Neural cell (in vitro differentiated cells): Measurements from ENCODE around the gene ZNF358. TPM values are rescaled to one million over a fixed set of nuclear protein-coding genes. Genes with fewer than 3 reads are reported as not detected.

Experiments
- H2AFZ ChIP-seq: fragments of 200-600, 300-800 bp; sonication (generic), shearing (Covaris generic); 2 replicates; pipeline ENCODE4 v1.6.0; 2014; ENCODE audit warnings: low read depth, mild to moderate bottlenecking, antibody characterized with exemption, low read length, moderate library complexity
- H3F3A ChIP-seq: fragments of 200-600 bp; shearing (Covaris generic); 2 replicates; pipeline ENCODE4 v1.6.1; 2016; ENCODE audit warnings: mild to moderate bottlenecking, moderate library complexity, mixed read lengths, antibody characterized with exemption, low read length; ENCODE audit not compliant: insufficient read depth, poor library complexity, severe bottlenecking
- H3K27ac ChIP-seq: fragments of 200-600, 300-800 bp; sonication (generic), shearing (Covaris generic); 2 replicates; pipeline ENCODE4 v1.5.1; 2014; ENCODE audit warnings: mild to moderate bottlenecking, low read length, moderate library complexity
- H3K27me3 ChIP-seq: fragments of 300-800, 200-600 bp; sonication (generic), shearing (Covaris generic); 2 replicates; pipeline ENCODE4 v1.6.0; 2014; ENCODE audit warnings: mild to moderate bottlenecking, low read depth, low read length, moderate library complexity; ENCODE audit not compliant: insufficient read depth
- H3K36me3 ChIP-seq: fragments of 300-800, 200-600 bp; sonication (generic), shearing (Covaris generic); 2 replicates; pipeline ENCODE4 v1.5.1; 2014; ENCODE audit warnings: mild to moderate bottlenecking, antibody characterized with exemption, low read length, moderate library complexity; ENCODE audit not compliant: insufficient read depth
- H3K4me2 ChIP-seq: fragments of 300-800, 200-600 bp; sonication (generic), shearing (Covaris generic); 2 replicates; pipeline ENCODE4 v1.6.0; 2014; ENCODE audit warnings: mild to moderate bottlenecking, low read length
- H3K4me3 ChIP-seq: fragments of 300-800, 200-600 bp; sonication (generic), shearing (Covaris generic); 2 replicates; pipeline ENCODE4 v1.5.1; 2014; ENCODE audit warnings: mild to moderate bottlenecking, low read length, moderate library complexity
- H3K79me2 ChIP-seq: fragments of 200-600 bp; shearing (Covaris generic); replicated peaks from 2 replicates; pipeline ENCODE4 v1.6.0; 2014; ENCODE audit warnings: mild to moderate bottlenecking, low read length, moderate library complexity; ENCODE audit not compliant: insufficient read depth
- H3K9ac ChIP-seq: fragments of 300-800, 200-600 bp; sonication (generic), shearing (Covaris generic); 2 replicates; pipeline ENCODE4 v1.6.1; 2016; ENCODE audit warnings: mild to moderate bottlenecking, low read length, mixed read lengths
- H3K9me2 ChIP-seq: fragments of 200-600 bp; shearing (Covaris generic); 2 replicates; pipeline ENCODE4 v1.6.1; 2016; ENCODE audit warnings: mild to moderate bottlenecking, low read length, mixed read lengths; ENCODE audit not compliant: insufficient read depth
- H3K9me3 ChIP-seq: fragments of 200-600, 300-800 bp; sonication (generic), shearing (Covaris generic); 2 replicates; pipeline ENCODE4 v1.6.1; 2016; ENCODE audit warnings: mild to moderate bottlenecking, mixed run types, low read length, moderate library complexity, mixed read lengths
- H4K20me1 ChIP-seq: fragments of 200-600 bp; shearing (Covaris generic); 2 replicates; pipeline ENCODE4 v1.6.1; 2016; ENCODE audit warnings: mild to moderate bottlenecking, mixed run types; ENCODE audit not compliant: insufficient read depth
- CTCF ChIP-seq: fragments of 450-650 bp; IDR thresholded peaks from 2 replicates; pipeline ENCODE4 v1.5.1; 2014; ENCODE audit warnings: antibody characterized with exemption, mild to moderate bottlenecking, moderate library complexity; ENCODE audit not compliant: poor library complexity, severe bottlenecking
- EP300 ChIP-seq: fragments of 450-650 bp; conservative IDR thresholded peaks from 2 replicates; pipeline ENCODE4 v1.6.1; 2014; ENCODE audit warnings: antibody characterized with exemption, mild to moderate bottlenecking, moderate library complexity; ENCODE audit not compliant: poor library complexity, severe bottlenecking
- EZH2 ChIP-seq: fragments of 200-600, 300-800 bp; shearing (Covaris generic), sonication (generic); IDR thresholded peaks from 2 replicates; pipeline ENCODE4 v1.6.1; 2014; ENCODE audit warnings: antibody characterized with exemption, low read length, borderline replicate concordance, mild to moderate bottlenecking; ENCODE audit not compliant: insufficient read depth, poor library complexity, severe bottlenecking
- MXI1 ChIP-seq: fragments of 450-650 bp; conservative IDR thresholded peaks from 2 replicates; pipeline ENCODE4 v1.6.1; 2014; ENCODE audit warnings: antibody characterized with exemption, mild to moderate bottlenecking; ENCODE audit not compliant: poor library complexity, severe bottlenecking
- POLR2AphosphoS5 ChIP-seq: IDR thresholded peaks from 2 replicates; pipeline ENCODE4 v1.6.1; 2012
- RAD21 ChIP-seq: fragments of 450-650 bp; conservative IDR thresholded peaks from 2 replicates; pipeline ENCODE4 v1.6.1; 2014; ENCODE audit warnings: antibody characterized with exemption, mild to moderate bottlenecking, moderate library complexity
- REST ChIP-seq: IDR thresholded peaks from 2 replicates; pipeline ENCODE4 v1.6.1; 2012; ENCODE audit warnings: borderline replicate concordance
- SMC3 ChIP-seq: fragments of 450-650 bp; conservative IDR thresholded peaks from 2 replicates; pipeline ENCODE4 v1.6.1; 2014; ENCODE audit warnings: antibody characterized with exemption, mild to moderate bottlenecking, moderate library complexity; ENCODE audit not compliant: poor library complexity
- TAF1 ChIP-seq: IDR thresholded peaks from 2 replicates; pipeline ENCODE4 v1.6.1; 2012; ENCODE audit warnings: low read depth
- polyA plus RNA-seq: library from polyadenylated mRNA; depleted of rRNA; stranded (reverse); fragments of >200 nt; gene quantifications from 2 replicates; pipeline ENCODE4 v1.2.3, GENCODE V29; 2014

ZNF358 gene
- polyA plus RNA-seq, 1 donor from 2014 or later, result 22.0 TPM

DNA sequence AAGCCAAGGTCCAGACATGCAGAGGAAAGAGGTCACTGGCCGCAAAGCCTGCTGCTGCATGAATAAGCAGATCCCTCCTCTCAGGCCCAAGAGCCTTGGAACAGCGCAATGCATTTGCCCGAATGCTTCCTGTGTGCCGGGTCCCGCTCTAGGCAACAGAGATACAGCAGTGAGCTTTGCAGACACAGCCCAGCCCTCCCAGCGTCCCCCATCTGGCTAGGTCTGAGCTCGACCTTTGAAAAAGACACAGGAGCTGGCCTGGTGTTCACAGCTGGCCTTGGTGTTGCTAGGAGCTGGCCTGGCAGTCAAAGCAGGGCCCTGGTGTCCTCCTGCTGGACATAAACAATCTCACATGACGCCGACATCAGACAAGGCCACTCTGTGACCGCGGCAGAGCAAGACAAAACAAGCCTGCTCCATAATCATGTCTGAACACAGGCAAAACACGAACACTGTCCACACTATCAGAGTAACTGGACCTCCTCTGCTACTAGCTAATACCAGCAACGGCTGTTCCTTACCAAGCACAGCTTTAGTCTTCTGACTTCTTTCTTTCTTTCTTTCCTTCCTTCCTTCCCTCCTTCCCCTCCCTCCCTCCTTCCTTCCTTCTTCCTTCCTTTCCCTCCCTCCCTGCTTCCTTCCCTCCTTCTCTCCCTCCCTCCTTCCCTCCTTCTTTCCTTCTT is 21.3 kb upstream of the ZNF358 start:
- Histone ChIP-seq H3K9me3 (no peaks in the 10 kb centered on the region), H3K79me2 (no peaks in the 10 kb centered on the region), H4K20me1 (no peaks in the 10 kb centered on the region), H3K9me2 (no peaks in the 10 kb centered on the region), H3K27ac (peak overlapping the region; percentile 32), H3F3A (no peaks in the 10 kb centered on the region), H2AFZ (no peak overlapping the region), H3K4me2 (no peak overlapping the region), H3K36me3 (no peaks in the 10 kb centered on the region), H3K4me3 (no peak overlapping the region), H3K27me3 (no peaks in the 10 kb centered on the region), H3K9ac (peak overlapping the region; percentile 4)
- TF ChIP-seq POLR2AphosphoS5, result peak; percentile 15
- TF ChIP-seq TAF1, result no peak

DNA sequence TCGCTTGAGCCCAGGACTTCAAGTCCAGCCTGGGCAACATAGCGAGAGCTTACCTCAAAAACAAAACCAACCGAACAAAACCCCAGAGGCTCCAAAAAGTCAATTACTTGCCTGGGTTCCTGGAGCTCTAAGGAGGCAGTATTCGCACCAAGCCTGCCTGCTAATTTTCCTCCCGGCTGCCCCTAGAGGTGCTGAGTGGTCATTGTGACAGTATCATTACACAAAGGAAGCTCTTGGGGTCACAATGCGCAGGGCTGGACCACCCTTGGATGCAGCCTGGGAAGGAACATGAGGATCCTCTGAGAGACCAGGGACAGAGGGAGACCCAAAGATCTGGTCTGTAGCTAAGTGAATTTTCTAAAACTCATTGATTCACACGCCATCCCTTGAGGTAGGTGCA is 18.6 kb upstream of the ZNF358 start:
- no peak overlapping the region for H3K27ac ChIP-seq
- H2AFZ ChIP-seq, result no peak overlapping the region
- H3K27me3 ChIP-seq, result no peaks in the 10 kb centered on the region
- H4K20me1 ChIP-seq, result no peaks in the 10 kb centered on the region
- H3K4me3 ChIP-seq, result no peak overlapping the region
- H3K79me2 ChIP-seq, result no peaks in the 10 kb centered on the region
- no peak overlapping the region for H3K9ac ChIP-seq
- H3F3A ChIP-seq, result no peaks in the 10 kb centered on the region
- no peak overlapping the region for H3K4me2 ChIP-seq
- H3K9me2 ChIP-seq, result no peaks in the 10 kb centered on the region
- TF ChIP-seq RAD21 (no peak), CTCF (peak; percentile 19), SMC3 (no peak), REST (no peak)
- no peaks in the 10 kb centered on the region for H3K36me3 ChIP-seq
- no peaks in the 10 kb centered on the region for H3K9me3 ChIP-seq

DNA sequence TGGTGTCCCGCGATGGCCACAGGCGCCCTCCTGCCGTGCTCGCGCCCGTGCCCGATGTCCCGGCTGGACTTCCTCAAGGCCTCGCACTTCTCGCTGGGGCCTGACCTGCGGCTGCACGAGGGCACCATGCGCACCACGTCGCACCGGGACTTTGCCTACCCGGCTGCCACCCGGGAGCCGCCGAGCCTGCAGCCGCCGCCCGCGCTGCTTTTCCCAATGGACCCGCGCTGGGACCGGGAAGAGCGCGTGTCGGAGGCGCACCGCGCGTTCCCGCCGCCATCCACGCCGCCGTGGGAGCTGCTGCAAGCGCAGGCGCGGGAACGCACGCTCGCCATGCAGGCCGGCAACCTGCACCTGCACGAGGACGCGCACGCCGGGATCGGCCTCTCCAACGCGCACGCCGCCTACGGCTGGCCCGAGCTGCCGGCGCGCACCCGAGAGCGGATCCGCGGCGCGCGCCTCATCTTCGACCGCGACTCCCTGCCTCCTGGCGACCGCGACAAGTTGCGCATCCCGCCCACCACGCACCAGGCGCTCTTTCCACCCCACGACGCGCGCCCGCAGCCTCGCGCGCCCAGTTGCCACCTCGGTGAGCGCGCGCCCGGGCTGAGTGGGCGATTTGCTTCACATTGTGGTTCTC is 15.0 kb upstream of the ZNF358 start:
- H2AFZ ChIP-seq, result peak overlapping the region; percentile 94
- peak overlapping the region; percentile 63 for H3K9ac ChIP-seq
- no peaks in the 10 kb centered on the region for H4K20me1 ChIP-seq
- H3F3A ChIP-seq, result no peaks in the 10 kb centered on the region
- H3K79me2 ChIP-seq, result no peaks in the 10 kb centered on the region
- H3K9me3 ChIP-seq, result no peaks in the 10 kb centered on the region
- H3K36me3 ChIP-seq, result no peaks in the 10 kb centered on the region
- no peak overlapping the region for H3K4me2 ChIP-seq
- peak; percentile 50 for TF ChIP-seq REST
- no peak for TF ChIP-seq EZH2
- TF ChIP-seq POLR2AphosphoS5, result peak; percentile 60
- peak; percentile 55 for TF ChIP-seq SMC3
- peak; percentile 52 for TF ChIP-seq RAD21
- peak; percentile 39 for TF ChIP-seq EP300
- TF ChIP-seq CTCF, result peak; percentile 66
- TF ChIP-seq MXI1, result peak; percentile 89
- no peak for TF ChIP-seq TAF1
- H3K27ac ChIP-seq, result peak overlapping the region; percentile 64
- peak overlapping the region; percentile 75 for H3K4me3 ChIP-seq
- no peaks in the 10 kb centered on the region for H3K27me3 ChIP-seq
- H3K9me2 ChIP-seq, result no peaks in the 10 kb centered on the region
